ENCODE measurements around the gene PIH1D2.

GRCh38 chr11:112042961-112043304, 30.9 kb downstream of the PIH1D2 start:
- TF ChIP-seq, protein P1, sequence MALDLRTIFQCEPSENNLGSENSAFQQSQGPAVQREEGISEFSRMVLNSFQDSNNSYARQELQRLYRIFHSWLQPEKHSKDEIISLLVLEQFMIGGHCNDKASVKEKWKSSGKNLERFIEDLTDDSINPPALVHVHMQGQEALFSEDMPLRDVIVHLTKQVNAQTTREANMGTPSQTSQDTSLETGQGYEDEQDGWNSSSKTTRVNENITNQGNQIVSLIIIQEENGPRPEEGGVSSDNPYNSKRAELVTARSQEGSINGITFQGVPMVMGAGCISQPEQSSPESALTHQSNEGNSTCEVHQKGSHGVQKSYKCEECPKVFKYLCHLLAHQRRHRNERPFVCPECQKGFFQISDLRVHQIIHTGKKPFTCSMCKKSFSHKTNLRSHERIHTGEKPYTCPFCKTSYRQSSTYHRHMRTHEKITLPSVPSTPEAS (tag by site-specific recombination; IDR thresholded peaks at IDR 0.05): no peak
- TF ChIP-seq ZNF830 (tag by site-specific recombination; IDR thresholded peaks at IDR 0.05; ENCODE audit: low read depth) (no peak), ZNF366 (tag by site-specific recombination; conservative IDR thresholded peaks at IDR 0.05) (no peak), ZNF175 (tag by site-specific recombination; IDR thresholded peaks at IDR 0.05) (no peak), ZNF416 (tag by site-specific recombination; IDR thresholded peaks at IDR 0.05) (no peak), ATF2 (tag by site-specific recombination; IDR thresholded peaks at IDR 0.05; ENCODE audit: low read depth) (no peak), KLF1 (tag by site-specific recombination; IDR thresholded peaks at IDR 0.05) (no peak)
